HCT116 (cell line): ENCODE measurements around the gene CDH13. TPM values are rescaled to one million over a fixed set of nuclear protein-coding genes. Genes with fewer than 3 reads are reported as not detected.
A peak's percentile ranks its signal among the peaks of the same experiment; 100 is the strongest.

Experiments
- ATAC-seq: fragments of 200-7000 bp; cut with Tn5 transposase; 2 replicates; pipeline ENCODE4 v1.9.1; 2020; ENCODE audit warnings: mild to moderate bottlenecking, moderate library complexity
- BruUV-seq: library from RNA; stranded (reverse); fragments of 400-500 nt; replicated peaks from 2 replicates; lab custom pipeline; 2021; lab: Mats Ljungman, UMichigan
- CTCF ChIA-PET: fragments of 300-600 bp; sonication (Branson Sonifier 250); formaldehyde crosslinking; loops from one replicate; lab custom pipeline; 2021; ENCODE audit warnings: antibody characterized with exemption; lab: Charles Lee
- POLR2A ChIA-PET: fragments of 300-600, 350-600 bp; sonication (Branson Sonifier 250); formaldehyde crosslinking; loops from one replicate; lab custom pipeline; 2021; ENCODE audit warnings: antibody characterized with exemption; lab: Charles Lee
- RAD21 ChIA-PET, 2 experiments: fragments of 300-600 bp; sonication (Branson Sonifier 250); formaldehyde crosslinking; loops; one replicate each; lab custom pipeline; 2023; ENCODE audit warnings: low total read pairs in 2 of 2; ENCODE audit not compliant: uncharacterized antibody in 2 of 2, unreplicated experiment in 2 of 2, low non-redundant PET in 1 of 2; lab: Charles Lee
- DNase-seq: peaks from one replicate; pipeline ENCODE4 v3.0.0-alpha.2; 2010; ENCODE audit warnings: low read depth, low spot score
- H2AFZ ChIP-seq: fragments of 200-600 bp; shearing (Covaris generic), sonication (generic); 2 replicates; pipeline ENCODE4 v1.6.1; 2017; ENCODE audit warnings: low read depth, mixed run types, mixed read lengths, antibody characterized with exemption, low read length; ENCODE audit not compliant: poor library complexity, severe bottlenecking
- H3K27ac ChIP-seq: 2 replicates; pipeline ENCODE4 v1.5.1; 2012; ENCODE audit warnings: low read depth, low read length
- H3K27me3 ChIP-seq: fragments of 200-600 bp; sonication (generic); 2 replicates; pipeline ENCODE4 v1.6.1; 2016; ENCODE audit warnings: mixed run types, low read length, mixed read lengths; ENCODE audit not compliant: insufficient read depth
- H3K36me3 ChIP-seq, 2 experiments: fragments of 200-500 bp in 1 of 2; fragments of 200-600 bp in 1 of 2; sonication (Bioruptor generic) in 1 of 2; sonication (generic) in 1 of 2; 2 replicates each; pipeline versions ENCODE4 v1.5.1 to v1.6.1; 2014 to 2016; ENCODE audit warnings: low read length in 2 of 2, inconsistent platforms in 1 of 2, mixed read lengths in 1 of 2, mixed run types in 1 of 2; ENCODE audit not compliant: insufficient read depth in 2 of 2, control insufficient read depth in 1 of 2
- H3K4me1 ChIP-seq, 2 experiments: fragments of 200-600 bp in 1 of 2; sonication (generic) in 1 of 2; 2 replicates each; pipeline versions ENCODE4 v1.5.1 to v1.6.1; 2012 to 2017; ENCODE audit warnings: low read length in 2 of 2, inconsistent platforms in 1 of 2, mild to moderate bottlenecking in 1 of 2, mixed read lengths in 1 of 2, mixed run types in 1 of 2, moderate library complexity in 1 of 2; ENCODE audit not compliant: insufficient read depth in 2 of 2, control insufficient read depth in 1 of 2
- H3K4me2 ChIP-seq: fragments of 200-600 bp; sonication (generic); 2 replicates; pipeline ENCODE4 v1.6.1; 2017; ENCODE audit warnings: mixed run types, low read length, mixed read lengths
- H3K4me3 ChIP-seq, 2 experiments: fragments of 200-600 bp in 1 of 2; sonication (generic) in 1 of 2; replicated peaks in 1 of 2; 2 replicates each; pipeline ENCODE4 v1.5.1; 2011 to 2016; ENCODE audit warnings: low read length in 2 of 2, control low read depth in 1 of 2, low read depth in 1 of 2, mild to moderate bottlenecking in 1 of 2, mixed read lengths in 1 of 2, mixed run types in 1 of 2
- H3K79me2 ChIP-seq: fragments of 200-600 bp; sonication (generic); 2 replicates; pipeline ENCODE4 v1.6.1; 2017; ENCODE audit warnings: mild to moderate bottlenecking, mixed run types, low read length, moderate library complexity, mixed read lengths; ENCODE audit not compliant: insufficient read depth
- H3K9ac ChIP-seq: fragments of 200-600 bp; sonication (generic); 2 replicates; pipeline ENCODE4 v1.6.1; 2016; ENCODE audit warnings: low read length, mixed read lengths
- H3K9me2 ChIP-seq: fragments of 200-600 bp; sonication (generic), shearing (Covaris generic); 2 replicates; pipeline ENCODE4 v1.6.1; 2017; ENCODE audit warnings: mixed run types, mild to moderate bottlenecking, moderate library complexity; ENCODE audit not compliant: insufficient read depth
- H3K9me3 ChIP-seq, 2 experiments: fragments of 200-500 bp in 1 of 2; fragments of 200-600 bp in 1 of 2; sonication (Bioruptor generic) in 1 of 2; sonication (generic) in 1 of 2; 2 replicates each; pipeline ENCODE4 v1.6.1; 2014 to 2017; ENCODE audit warnings: low read length in 2 of 2, mixed read lengths in 2 of 2, inconsistent platforms in 1 of 2, low read depth in 1 of 2, mild to moderate bottlenecking in 1 of 2, mixed run types in 1 of 2, moderate library complexity in 1 of 2; ENCODE audit not compliant: control insufficient read depth in 1 of 2, insufficient read depth in 1 of 2
- H4K20me1 ChIP-seq: fragments of 200-600 bp; sonication (generic), shearing (Covaris generic); 2 replicates; pipeline ENCODE4 v1.6.1; 2017; ENCODE audit warnings: mixed run types, mild to moderate bottlenecking, moderate library complexity; ENCODE audit not compliant: insufficient read depth
- CBX3 ChIP-seq: IDR thresholded peaks from 2 replicates; pipeline ENCODE4 v1.6.1; 2012; ENCODE audit warnings: low read depth
- CEBPB ChIP-seq: IDR thresholded peaks from 2 replicates; pipeline ENCODE4 v1.6.1; 2012; ENCODE audit warnings: low read depth
- EGR1 ChIP-seq: IDR thresholded peaks from 2 replicates; pipeline ENCODE4 v1.6.1; 2012; ENCODE audit warnings: low read depth
- EZH2phosphoT487 ChIP-seq: fragments of 200-600 bp; IDR thresholded peaks from 2 replicates; pipeline ENCODE4 v1.6.1; 2018; ENCODE audit warnings: antibody characterized with exemption, borderline replicate concordance
- FOSL1 ChIP-seq: IDR thresholded peaks from 2 replicates; pipeline ENCODE4 v1.6.1; 2012; ENCODE audit warnings: low read depth
- JUND ChIP-seq: IDR thresholded peaks from 2 replicates; pipeline ENCODE4 v1.6.1; 2012
- POLR2A ChIP-seq: IDR thresholded peaks from 2 replicates; pipeline ENCODE4 v1.7.0; 2011; ENCODE audit warnings: borderline replicate concordance; ENCODE audit not compliant: insufficient read depth, insufficient read length; ENCODE audit errors: extremely low read depth
- POLR2AphosphoS5 ChIP-seq: IDR thresholded peaks from 2 replicates; pipeline ENCODE4 v1.6.1; 2011; ENCODE audit warnings: mild to moderate bottlenecking, low read depth, low read length, moderate library complexity
- SIN3A ChIP-seq: IDR thresholded peaks from 2 replicates; pipeline ENCODE4 v1.6.1; 2012; ENCODE audit warnings: low read depth
- SP1 ChIP-seq: IDR thresholded peaks from 2 replicates; pipeline ENCODE4 v1.6.1; 2012; ENCODE audit warnings: low read depth
- SRF ChIP-seq: IDR thresholded peaks from 2 replicates; pipeline ENCODE4 v1.6.1; 2012; ENCODE audit warnings: low read depth
- YY1 ChIP-seq: IDR thresholded peaks from 2 replicates; pipeline ENCODE4 v1.6.1; 2011; ENCODE audit warnings: low read length, low read depth, moderate library complexity, mild to moderate bottlenecking; ENCODE audit not compliant: insufficient replicate concordance; ENCODE audit errors: extremely low read depth
- ZFX ChIP-seq: fragments of 450-650 bp; IDR thresholded peaks from 2 replicates; pipeline ENCODE4 v1.6.1; 2017
- intact Hi-C: fragments of 100-400 bp; cut with micrococcal nuclease; formaldehyde crosslinking; loops from 2 replicates; pipeline ENCODE4 v1.10.0; 2022
- total RNA-seq: library from RNA; stranded (reverse); gene quantifications from one replicate; pipeline ENCODE4 v1.2.1, GENCODE V29; 2021; ENCODE audit not compliant: unreplicated experiment
- TF ChIP-seq, protein P1 (sequence below): IDR thresholded peaks from 2 replicates; pipeline ENCODE4 v1.6.1; 2012
- TF ChIP-seq, protein P2 (sequence below): IDR thresholded peaks from 2 replicates; pipeline ENCODE4 v1.6.1; 2012; ENCODE audit warnings: low read depth

Gene CDH13
- total RNA-seq, 1 experiment from 2014 or later, result not detected

DNA sequence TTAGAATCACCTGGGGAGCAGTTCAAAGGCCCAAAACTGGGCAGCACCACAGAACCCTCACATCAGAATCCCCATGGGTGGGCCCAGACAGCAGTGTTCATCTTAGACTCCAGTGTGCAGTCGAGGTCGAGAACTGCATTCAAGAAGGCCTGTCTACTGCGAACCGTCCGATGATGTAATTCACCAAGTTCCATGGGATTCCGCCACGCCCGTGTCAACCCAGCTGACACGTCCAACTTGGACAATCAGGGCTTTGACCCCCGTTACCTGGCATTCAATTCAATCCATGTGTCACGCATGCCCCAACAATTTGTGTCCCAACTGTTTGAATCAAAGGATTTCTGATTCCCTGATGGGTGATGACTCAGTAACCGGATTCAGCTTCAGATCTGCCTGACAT, 1190.3 kb downstream of the CDH13 start:
- Histone ChIP-seq H3K27ac (no peak overlapping the region), H4K20me1 (no peaks in the 10 kb centered on the region), H3K9me2 (no peaks in the 10 kb centered on the region), H3K4me2 (no peak overlapping the region), H3K4me1 (peaks cover 0 to 11% of the 10 kb centered on the region in 2 experiments; a peak in 1 of 4 replicates), H3K36me3 (peaks cover 5 to 7% of the 10 kb centered on the region in 2 experiments; a peak in 3 of 4 replicates)
- ChIA-PET CTCF (no interaction called here), RAD21 (no interaction called here)
- BruUV-seq, result no TSS peak
- intact Hi-C loops, result no loop called here
- 0 out of 2 replicates have a peak, but pooled peaks have one; percentile 24 for ATAC-seq
- no peak for TF ChIP-seq SP1
- no peak for TF ChIP-seq POLR2AphosphoS5
- TF ChIP-seq CBX3, result no peak
- no peak for TF ChIP-seq SRF
- TF ChIP-seq, protein P1, sequence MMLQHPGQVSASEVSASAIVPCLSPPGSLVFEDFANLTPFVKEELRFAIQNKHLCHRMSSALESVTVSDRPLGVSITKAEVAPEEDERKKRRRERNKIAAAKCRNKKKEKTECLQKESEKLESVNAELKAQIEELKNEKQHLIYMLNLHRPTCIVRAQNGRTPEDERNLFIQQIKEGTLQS, result no peak
- no peak for TF ChIP-seq YY1
- no peak for TF ChIP-seq POLR2A
- TF ChIP-seq SIN3A, result no peak
- TF ChIP-seq, protein P2, sequence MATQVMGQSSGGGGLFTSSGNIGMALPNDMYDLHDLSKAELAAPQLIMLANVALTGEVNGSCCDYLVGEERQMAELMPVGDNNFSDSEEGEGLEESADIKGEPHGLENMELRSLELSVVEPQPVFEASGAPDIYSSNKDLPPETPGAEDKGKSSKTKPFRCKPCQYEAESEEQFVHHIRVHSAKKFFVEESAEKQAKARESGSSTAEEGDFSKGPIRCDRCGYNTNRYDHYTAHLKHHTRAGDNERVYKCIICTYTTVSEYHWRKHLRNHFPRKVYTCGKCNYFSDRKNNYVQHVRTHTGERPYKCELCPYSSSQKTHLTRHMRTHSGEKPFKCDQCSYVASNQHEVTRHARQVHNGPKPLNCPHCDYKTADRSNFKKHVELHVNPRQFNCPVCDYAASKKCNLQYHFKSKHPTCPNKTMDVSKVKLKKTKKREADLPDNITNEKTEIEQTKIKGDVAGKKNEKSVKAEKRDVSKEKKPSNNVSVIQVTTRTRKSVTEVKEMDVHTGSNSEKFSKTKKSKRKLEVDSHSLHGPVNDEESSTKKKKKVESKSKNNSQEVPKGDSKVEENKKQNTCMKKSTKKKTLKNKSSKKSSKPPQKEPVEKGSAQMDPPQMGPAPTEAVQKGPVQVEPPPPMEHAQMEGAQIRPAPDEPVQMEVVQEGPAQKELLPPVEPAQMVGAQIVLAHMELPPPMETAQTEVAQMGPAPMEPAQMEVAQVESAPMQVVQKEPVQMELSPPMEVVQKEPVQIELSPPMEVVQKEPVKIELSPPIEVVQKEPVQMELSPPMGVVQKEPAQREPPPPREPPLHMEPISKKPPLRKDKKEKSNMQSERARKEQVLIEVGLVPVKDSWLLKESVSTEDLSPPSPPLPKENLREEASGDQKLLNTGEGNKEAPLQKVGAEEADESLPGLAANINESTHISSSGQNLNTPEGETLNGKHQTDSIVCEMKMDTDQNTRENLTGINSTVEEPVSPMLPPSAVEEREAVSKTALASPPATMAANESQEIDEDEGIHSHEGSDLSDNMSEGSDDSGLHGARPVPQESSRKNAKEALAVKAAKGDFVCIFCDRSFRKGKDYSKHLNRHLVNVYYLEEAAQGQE, result no peak
- no peak for TF ChIP-seq ZFX
- no peak for TF ChIP-seq FOSL1
- no peak for TF ChIP-seq JUND
- no peak for TF ChIP-seq EZH2phosphoT487
- TF ChIP-seq CEBPB, result no peak
- no peak for TF ChIP-seq EGR1
- TF ChIP-seq, all 23 proteins: peak for 0
- POLR2A ChIA-PET, result no interaction called here
- DNase-seq, result no peak
- Histone ChIP-seq H3K27me3 (no peaks in the 10 kb centered on the region), H3K9me3 (no peaks in the 10 kb centered on the region), H3K4me3 (no peak overlapping the region), H3K9ac (no peak overlapping the region), H2AFZ (no peak overlapping the region), H3K79me2 (peaks cover under 1% of the 10 kb centered on the region; the same call in 1 of the 2 replicates)
